Right atrium auricular region (tissue), 2 donors: ENCODE results near the gene TNKS1BP1. TPM values are rescaled to one million over a fixed set of nuclear protein-coding genes. Genes with fewer than 3 reads are reported as not detected.

Source experiments
- DNase-seq: peaks from one replicate; pipeline ENCODE4 v3.0.0-alpha.2; 2019; ENCODE audit warnings: low spot score
- H3K27ac ChIP-seq, 2 donors: fragments of 200-600 bp; sonication (generic); 1 replicate in 1 of 2; 2 replicates in 1 of 2; pipeline ENCODE4 v1.5.1; 2016 to 2019
- H3K27me3 ChIP-seq, 2 donors: fragments of 200-600 bp; sonication (generic); one replicate each; pipeline versions ENCODE4 v1.5.1 to v1.6.0; 2017 to 2019
- H3K36me3 ChIP-seq: fragments of 200-600 bp; sonication (generic); one replicate; pipeline ENCODE4 v1.5.1; 2016
- H3K4me1 ChIP-seq, 2 donors: fragments of 200-600 bp; sonication (generic); one replicate each; pipeline versions ENCODE4 v1.5.1 to v1.6.0; 2017 to 2019
- H3K4me3 ChIP-seq, 2 donors: fragments of 200-600 bp; sonication (generic); 1 replicate in 1 of 2; 2 replicates in 1 of 2; pipeline ENCODE4 v1.5.1; 2017 to 2019; ENCODE audit warnings: mild to moderate bottlenecking in 1 of 2, moderate library complexity in 1 of 2
- H3K9me3 ChIP-seq, 2 donors: fragments of 200-600 bp; sonication (generic); one replicate each; pipeline ENCODE4 v1.5.1; 2019
- total RNA-seq, 2 donors: library from RNA; depleted of rRNA; stranded (reverse); fragments of >200 nt; gene quantifications; one replicate each; pipeline ENCODE4 v1.1.0, GENCODE V29; 2016
- TF ChIP-seq, protein P1 (sequence below), 2 donors: fragments of 200-600 bp; sonication (generic); IDR thresholded peaks; one replicate each; pipeline ENCODE4 v1.5.1; 2019; ENCODE audit warnings: antibody characterized with exemption in 2 of 2

Gene TNKS1BP1
- total RNA-seq, 2 donors from 2014 or later = 26.8 to 52.5 TPM

DNA sequence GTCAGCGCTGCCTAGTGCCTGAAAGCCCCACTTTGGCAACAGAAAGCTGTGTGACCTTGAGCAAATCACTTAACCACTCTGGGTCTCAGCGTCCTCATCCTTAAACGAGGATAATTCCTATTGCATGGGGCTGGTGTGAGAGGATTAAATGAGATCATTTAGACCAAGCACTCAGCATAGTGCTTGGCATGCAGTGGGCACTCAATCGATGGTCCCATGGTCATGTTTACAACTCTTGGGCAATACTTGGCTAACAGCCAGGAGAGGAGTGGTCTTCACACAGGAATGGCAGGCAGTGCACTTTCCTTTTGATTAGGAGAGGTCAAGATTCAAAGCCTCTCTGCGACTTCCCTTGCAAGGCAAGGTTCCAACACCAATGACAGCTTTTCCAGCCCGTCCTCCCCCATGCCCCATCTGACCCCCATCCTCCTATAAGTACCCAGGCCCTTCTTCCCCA lies 14.1 kb downstream of the TNKS1BP1 start:
- no peaks in the 10 kb centered on the region for H3K27me3 ChIP-seq
- TF ChIP-seq, protein P1, sequence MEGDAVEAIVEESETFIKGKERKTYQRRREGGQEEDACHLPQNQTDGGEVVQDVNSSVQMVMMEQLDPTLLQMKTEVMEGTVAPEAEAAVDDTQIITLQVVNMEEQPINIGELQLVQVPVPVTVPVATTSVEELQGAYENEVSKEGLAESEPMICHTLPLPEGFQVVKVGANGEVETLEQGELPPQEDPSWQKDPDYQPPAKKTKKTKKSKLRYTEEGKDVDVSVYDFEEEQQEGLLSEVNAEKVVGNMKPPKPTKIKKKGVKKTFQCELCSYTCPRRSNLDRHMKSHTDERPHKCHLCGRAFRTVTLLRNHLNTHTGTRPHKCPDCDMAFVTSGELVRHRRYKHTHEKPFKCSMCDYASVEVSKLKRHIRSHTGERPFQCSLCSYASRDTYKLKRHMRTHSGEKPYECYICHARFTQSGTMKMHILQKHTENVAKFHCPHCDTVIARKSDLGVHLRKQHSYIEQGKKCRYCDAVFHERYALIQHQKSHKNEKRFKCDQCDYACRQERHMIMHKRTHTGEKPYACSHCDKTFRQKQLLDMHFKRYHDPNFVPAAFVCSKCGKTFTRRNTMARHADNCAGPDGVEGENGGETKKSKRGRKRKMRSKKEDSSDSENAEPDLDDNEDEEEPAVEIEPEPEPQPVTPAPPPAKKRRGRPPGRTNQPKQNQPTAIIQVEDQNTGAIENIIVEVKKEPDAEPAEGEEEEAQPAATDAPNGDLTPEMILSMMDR (IDR thresholded peaks at IDR 0.05) = no peak
- H3K27ac ChIP-seq = peak overlapping the region; percentile 83 to 84
- H3K9me3 ChIP-seq = no peaks in the 10 kb centered on the region
- H3K36me3 ChIP-seq = peaks cover 55% of the 10 kb centered on the region
- H3K4me1 ChIP-seq = peaks cover 0 to 73% of the 10 kb centered on the region in 2 donors
- no peak for DNase-seq
- peak overlapping the region; percentile 38 to 52 for H3K4me3 ChIP-seq

DNA sequence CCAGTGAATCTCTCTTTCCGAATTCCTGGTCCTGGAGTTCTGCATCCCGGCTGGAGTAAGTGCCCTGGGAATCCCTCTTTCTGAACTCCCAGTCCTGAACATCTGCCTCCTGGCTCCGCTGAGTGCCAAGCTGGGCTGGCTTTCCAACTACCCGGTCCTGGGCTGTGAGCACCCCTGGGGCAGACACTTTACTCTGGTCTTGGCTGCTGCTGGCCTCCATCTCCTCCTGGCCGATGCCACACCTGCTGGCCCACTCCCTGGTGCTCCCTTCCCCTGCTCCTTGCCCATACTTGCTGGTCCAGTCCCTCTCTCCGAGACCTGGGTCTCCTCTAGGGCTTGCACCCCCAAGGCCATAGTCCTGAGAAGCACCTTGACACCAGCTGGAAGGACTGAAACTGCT lies 14.7 kb downstream of the TNKS1BP1 start:
- TF ChIP-seq, protein P1 (IDR thresholded peaks at IDR 0.05) = no peak
- DNase-seq = no peak
- no peak overlapping the region for H3K4me3 ChIP-seq
- H3K9me3 ChIP-seq = no peaks in the 10 kb centered on the region
- H3K4me1 ChIP-seq = peaks cover 0 to 73% of the 10 kb centered on the region in 2 donors
- H3K27me3 ChIP-seq = no peaks in the 10 kb centered on the region
- peak overlapping the region; percentile 83 to 84 for H3K27ac ChIP-seq
- H3K36me3 ChIP-seq = peaks cover 53% of the 10 kb centered on the region

DNA sequence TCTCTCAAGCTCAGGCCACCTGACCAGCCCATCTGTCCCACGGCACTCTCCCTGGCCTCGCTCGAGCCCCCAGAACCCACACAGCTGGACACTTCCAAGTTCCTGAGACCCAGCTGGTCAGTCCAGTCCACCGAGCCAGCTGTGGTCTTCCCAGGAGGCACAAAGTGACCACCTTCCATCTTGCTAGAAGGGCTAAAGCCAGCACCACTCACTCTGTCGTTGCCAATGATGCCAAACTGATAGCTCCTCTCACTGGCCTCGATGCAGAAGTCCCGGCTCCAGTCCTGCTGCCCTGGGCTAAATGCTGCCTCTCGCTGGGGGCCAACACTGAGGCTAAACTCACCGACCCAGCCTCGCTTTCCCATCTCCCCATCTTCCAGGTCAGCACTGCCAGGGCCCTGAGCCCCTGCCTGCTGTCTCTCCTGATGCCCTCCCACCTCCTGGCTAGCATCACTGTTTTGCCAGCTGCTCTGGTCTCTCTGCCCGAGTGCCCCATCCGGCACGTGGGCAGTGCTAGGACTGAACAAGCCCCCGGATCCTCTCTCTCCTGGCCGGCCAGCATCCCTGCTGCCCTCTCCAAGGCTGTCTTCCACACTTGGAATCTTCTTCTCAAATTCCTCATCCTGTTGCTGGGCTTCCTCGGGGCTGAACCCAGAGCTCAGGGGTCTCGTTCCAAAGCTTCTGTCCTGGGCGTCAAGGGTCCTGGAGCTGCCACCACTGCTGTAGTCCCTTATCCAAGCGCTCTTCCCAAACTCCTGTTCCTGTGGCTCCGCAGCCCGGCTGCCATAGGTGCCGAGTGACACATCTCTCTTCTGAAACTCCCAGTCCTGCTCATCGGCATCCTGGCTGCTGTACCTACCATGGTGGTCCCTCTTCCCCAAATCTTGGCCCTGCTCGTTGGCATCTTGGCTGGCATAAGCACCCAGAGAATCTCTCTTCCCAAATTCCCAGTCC lies 15.4 kb downstream of the TNKS1BP1 start:
- DNase-seq = no peak
- H3K4me3 ChIP-seq = no peak overlapping the region

DNA sequence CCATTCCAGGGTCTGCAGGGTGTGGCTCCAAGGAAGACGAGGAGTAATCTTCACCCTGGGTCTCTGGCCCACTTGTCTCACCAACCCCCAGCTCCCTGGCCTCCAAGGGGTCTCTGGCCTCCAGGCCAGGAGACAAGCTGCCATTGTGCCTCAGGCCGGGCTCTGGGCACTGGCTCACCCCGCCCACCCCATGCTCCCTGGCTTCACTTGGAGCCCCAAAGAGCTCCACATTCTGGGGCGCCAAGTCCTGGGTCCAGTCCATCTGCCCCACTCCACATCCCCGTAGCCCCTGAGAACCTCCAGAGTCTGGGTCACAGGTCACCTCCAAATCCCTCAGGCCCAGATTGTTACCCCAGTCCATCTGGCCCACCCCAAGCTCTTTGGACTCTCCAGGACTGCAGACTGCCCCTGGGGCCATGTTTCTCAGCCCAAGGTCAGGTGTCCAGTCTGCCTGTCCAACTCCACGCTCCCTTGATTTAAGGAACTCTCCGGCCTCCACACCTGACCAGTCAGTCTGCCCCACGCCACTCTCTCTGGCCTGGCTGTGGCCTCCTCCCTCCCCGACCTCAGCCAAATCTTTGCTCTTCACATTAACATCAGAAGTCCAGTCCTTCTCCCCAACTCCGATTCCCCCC lies 16.2 kb downstream of the TNKS1BP1 start:
- Histone ChIP-seq H3K36me3 (peaks cover 38% of the 10 kb centered on the region), H3K4me1 (peaks cover 0 to 83% of the 10 kb centered on the region in 2 donors), H3K4me3 (no peak overlapping the region), H3K27me3 (no peaks in the 10 kb centered on the region), H3K27ac (peak overlapping the region in 1 of 2 donors; percentile 33), H3K9me3 (no peaks in the 10 kb centered on the region)
- TF ChIP-seq, protein P1 (IDR thresholded peaks at IDR 0.05) = no peak
- DNase-seq = no peak

More for the DNA sequence above, 15.4 kb downstream of the TNKS1BP1 start:
- H3K4me1 ChIP-seq = peaks cover 0 to 79% of the 10 kb centered on the region in 2 donors
- no peaks in the 10 kb centered on the region for H3K9me3 ChIP-seq
- peaks cover 46% of the 10 kb centered on the region for H3K36me3 ChIP-seq
- no peaks in the 10 kb centered on the region for H3K27me3 ChIP-seq
- peak overlapping the region; percentile 83 to 84 for H3K27ac ChIP-seq
- TF ChIP-seq, protein P1 (IDR thresholded peaks at IDR 0.05) = no peak

DNA sequence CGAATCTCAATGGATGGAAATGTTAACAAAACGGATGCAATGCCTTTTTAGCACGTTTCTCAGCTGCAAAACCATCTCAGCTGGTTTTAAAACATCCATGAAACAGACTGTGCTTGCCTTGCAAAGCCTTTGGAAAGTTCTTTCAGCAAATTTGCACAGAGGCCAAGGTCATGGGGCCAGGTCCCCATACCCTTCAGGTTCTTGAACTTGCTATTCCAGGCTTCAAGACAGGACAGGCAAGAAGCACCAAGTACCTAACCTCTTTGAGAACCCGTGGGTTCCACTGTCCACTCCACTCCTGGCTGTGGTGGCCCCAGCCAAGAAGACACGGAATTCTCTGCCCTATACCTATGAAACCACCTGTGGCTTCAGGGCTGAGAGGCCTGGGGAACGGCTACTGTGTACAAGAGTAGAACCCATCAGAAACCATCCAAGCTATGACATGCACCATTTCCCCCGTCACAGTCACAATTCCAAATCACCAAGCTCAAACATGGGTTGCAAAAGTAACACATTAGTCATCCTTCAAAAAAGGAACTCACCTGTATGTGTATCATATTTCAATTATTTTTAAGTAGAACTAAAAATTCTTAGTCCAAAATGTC lies 17.0 kb downstream of the TNKS1BP1 start:
- no peak for DNase-seq
- Histone ChIP-seq H3K27me3 (no peaks in the 10 kb centered on the region), H3K27ac (no peak overlapping the region), H3K4me1 (peaks cover 0 to 75% of the 10 kb centered on the region in 2 donors), H3K9me3 (no peaks in the 10 kb centered on the region), H3K4me3 (no peak overlapping the region), H3K36me3 (peaks cover 38% of the 10 kb centered on the region)
- TF ChIP-seq, protein P1 (IDR thresholded peaks at IDR 0.05) = no peak
